Astrocyte of the hippocampus (primary cell): Measurements from ENCODE around the gene LMNTD1.
"Not testable (repeated sequence)": the region's sequence is repeated elsewhere in the genome, so short reads cannot be mapped to it uniquely, and the experiment has no call there.

ENCODE experiments used
- DNase-seq: peaks from one replicate; pipeline ENCODE4 v3.0.0; 2011; ENCODE audit warnings: low read depth, low spot score

LMNTD1 gene

GRCh38 chr12:25433024-25433423 lies 120.1 kb downstream of the LMNTD1 start:
- no peak for DNase-seq

- no peak for DNase-seq
These were observed 125.5 kb downstream of the LMNTD1 start for GRCh38 chr12:25427337-25428249.

- DNase-seq: not testable (repeated sequence)
These were observed 126.3 kb downstream of the LMNTD1 start for GRCh38 chr12:25426821-25427220.
